Activated T-cell treated with anti-CD3 and anti-CD28 coated beads for 4 hours (primary cell): ENCODE data around the gene RAB22A.

Source experiments
- DNase-seq: peaks from one replicate; pipeline ENCODE4 v3.0.0-alpha.2; 2020

RAB22A gene, protein sequence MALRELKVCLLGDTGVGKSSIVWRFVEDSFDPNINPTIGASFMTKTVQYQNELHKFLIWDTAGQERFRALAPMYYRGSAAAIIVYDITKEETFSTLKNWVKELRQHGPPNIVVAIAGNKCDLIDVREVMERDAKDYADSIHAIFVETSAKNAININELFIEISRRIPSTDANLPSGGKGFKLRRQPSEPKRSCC

DNA sequence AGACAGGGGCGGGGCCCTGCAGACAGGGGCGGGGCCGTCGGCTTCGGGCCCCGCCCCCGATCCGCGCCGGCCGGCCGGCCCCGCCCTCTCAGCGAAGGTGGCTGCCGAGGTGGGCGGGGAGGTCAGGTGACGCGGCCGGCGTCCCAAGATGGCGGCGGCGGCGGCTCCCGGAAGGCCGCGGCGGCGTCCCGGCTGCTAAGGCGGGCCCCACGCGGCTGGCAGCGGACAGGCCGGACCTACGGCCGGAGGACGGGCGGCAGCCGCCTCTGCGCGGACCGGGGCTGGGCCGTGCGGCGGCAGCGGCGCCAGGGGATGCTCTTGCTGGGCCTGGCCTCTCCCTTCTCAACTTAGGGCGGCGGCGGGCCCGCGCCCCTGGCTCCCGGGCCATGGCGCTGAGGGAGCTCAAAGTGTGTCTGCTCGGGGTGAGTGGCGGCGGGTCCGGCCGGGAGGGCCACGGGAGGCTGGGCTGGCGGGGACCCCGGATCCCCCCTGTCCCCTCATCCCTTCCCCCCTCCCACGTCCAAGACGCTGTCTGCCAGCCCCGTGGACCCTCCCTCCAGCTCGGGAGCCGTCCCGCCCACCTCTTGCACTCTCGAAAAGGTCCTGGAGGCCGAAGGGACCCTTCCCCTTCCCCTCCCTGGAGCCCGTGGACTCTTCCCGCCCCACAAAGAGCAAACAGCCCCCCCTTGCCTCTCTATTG is at the start of gene RAB22A:
Gene RAB22A, plus strand, starts transcription at position 125 of the 700 bp plus-strand sequence. Its CDS starts 262 bp downstream, at position 387.
- DNase-seq, result peak; percentile 70

DNA sequence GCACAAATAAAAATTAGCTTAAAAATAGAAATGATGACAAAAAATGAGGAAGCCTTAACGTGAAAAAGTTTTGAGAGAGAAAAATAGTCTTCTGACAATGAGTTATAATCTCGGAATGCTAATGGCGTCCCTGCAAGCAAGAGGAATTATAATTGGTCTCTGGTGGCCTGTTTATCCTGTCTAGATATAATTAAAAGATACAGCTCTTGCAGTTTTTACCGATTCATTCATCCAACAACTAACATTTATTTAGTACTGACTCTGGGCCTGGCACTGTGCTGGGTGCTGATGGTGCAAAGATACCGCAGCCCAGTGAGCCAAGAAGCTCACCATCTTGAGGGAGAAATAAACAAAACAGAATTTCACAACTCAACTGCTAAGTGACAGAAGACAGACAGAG is 49.5 kb upstream of the RAB22A start:
- DNase-seq, result no peak

DNA sequence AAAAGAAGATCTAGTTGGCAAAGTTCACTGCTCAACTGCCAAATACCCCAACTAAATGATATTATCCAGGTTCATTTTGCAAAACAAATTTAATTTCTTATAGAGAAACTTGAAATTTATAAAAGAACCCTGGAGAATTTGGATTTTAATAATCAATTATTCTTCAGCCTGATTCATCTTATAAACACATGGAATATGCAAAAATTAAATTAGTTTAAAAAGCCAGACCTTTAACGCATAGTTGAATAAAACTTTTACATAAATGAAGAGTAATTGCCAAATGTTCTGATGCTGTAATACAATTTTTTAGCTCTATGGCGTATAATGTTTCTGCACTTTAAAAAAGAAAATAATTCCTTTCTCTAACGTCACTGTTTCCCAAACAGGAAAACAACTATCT is 47.9 kb upstream of the RAB22A start:
- DNase-seq, result no peak

DNA sequence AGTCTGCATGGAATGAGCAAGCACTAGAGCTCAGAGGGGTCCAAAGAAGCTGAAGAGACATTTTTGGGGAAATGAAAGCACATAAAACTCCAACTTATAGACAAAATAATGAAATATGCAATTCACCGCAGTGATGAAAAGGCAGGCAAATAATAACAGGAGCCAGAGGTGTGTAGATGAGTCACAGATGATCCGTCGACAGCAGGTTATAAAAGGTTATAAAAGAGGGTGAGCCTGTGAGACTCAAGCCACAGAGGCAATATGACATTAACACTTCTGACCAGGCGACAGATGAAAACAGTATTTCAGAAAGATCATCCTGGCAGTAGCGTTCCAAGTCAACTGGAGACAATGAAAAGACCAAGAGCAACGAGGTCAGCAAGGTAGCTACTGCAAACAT is 45.2 kb upstream of the RAB22A start:
- DNase-seq, result no peak

DNA sequence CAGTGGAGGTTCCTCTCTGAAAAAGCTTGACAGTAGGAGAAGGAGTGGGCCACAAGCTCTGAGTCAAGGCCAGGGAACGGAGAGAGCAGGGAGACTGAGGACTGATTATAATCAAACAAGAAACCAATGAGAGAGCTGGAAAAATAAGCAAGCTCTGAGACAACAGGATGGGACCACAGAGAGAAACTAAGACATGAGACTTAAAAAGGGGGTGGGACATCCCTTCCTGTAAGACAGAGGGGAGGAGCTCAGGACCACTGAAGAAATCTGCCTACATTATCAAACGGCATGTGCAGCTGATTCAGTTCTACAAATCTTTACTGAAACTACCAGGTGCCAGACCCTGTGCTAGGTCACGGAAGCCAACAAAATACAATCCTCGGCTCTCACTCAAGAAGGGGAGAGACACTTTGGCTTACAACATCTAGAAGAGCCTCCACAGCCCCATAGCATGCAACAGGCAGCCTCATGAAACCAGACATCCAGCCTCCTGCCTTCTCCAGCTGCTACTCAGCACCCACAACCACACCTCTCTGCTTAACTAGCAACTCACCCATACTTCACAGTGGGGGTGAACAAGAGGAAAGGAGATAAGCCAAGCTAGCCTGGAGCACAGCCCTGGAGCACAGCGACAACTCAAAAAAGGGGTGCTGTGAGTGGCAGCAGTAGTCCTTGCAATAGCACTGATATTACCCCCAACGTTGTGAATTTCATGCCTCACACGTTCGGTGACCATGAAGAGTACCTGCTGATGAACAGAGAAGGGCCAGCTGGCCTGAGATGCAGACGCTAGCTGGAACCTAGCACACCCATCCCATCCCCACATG is 41.9 kb upstream of the RAB22A start:
- no peak for DNase-seq

DNA sequence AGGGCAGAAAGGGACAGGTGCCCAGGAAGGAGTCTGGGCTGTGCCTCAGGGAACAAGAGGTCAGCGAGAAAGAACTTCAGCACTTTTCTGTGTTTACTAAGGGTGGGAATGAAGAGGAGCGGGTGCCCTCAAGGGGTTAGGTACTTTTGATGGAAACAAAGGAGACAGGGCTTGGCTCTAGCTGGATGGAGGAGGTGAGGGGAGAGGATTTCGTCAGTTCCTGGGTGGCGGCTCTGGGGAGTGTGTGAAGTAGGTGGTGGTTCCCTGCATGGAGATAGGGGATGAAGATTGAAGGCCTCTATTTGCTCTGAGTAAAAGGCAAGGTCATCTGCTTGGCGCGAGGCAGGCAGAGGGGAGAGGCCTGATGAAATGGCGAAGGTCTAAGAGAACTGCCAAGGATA is 41.1 kb upstream of the RAB22A start:
- DNase-seq, result no peak

DNA sequence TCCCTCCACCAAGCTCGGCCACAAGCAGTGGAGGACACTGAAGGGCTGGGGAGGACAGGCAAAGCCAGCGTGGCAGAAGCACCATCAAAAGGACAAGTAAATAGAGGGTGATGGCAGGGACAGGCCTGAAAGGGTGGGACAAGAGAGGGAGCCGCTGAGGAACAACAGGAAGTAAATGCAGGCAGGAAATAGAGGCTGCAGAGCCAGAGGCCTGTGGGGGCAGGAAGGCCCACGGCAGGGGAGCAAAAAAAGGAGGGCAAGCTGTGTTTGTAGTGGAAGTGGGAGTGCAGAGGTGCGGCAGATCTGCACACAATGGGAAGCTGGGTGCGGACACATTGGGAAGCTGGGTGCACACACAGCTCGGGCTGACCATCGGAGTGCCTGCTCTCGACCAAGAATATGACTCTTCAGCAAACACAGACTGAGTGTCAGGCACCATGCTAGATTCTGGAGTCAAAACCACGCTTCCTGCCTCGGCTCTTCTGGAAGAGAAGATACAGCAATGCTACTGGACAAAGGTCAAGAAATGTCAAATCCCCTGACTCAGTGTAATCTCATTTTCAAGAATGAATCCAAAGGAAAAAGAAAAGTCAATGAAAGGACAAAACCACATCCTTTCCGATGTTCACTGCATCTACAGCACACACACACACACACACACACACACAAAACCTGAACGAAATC is 40.4 kb upstream of the RAB22A start:
- no peak for DNase-seq

DNA sequence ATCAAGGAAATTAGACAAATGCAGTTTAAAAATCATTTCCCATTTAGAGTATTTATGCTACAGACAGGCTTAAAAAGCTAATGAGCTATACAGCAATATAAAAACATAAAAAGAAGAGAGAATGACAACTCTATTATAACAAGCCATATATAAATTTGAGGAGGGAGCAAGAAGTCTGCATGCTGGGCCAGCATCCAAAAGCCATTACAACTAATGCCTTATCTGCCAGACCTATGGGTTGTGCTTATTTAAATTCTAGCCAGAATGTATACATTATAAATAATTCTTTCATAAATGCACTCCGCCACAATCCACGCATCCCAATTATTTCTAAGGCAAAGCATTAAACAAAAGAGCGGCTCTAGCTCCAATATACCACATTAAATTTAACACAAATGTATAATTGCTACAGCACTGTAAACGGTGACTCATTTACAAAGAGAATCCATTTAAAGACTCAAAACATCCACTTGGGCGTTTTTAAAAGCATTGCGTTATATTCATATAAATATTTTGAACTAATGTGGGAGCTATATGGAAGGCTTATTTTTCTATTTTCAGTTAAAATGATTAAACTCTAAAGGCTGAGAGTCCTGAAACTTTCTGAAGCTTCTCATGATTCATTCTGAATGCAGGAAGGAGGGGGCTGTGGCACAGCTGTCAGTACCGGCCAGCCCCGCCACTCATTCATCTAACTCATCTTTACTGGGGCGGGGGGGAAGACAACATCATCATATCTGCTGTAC is 37.7 kb upstream of the RAB22A start:
- DNase-seq, result no peak

DNA sequence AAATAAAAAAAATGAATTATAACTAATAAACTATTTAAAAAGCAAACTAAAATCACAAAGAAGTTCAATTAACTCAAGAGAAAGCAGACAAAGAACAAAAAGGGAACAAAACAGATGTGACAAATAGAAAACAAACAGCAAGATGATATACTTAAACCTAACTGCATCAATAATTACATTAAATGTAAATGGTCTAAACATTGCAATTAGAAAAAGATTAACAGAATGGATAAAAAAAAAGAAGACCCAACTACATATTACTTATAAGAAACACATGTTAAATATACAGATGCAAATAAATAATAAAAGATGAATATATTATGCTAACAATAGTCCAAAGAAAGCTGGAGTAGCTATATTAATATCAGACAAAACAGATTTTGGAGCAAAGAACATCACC is 35.1 kb upstream of the RAB22A start:
- no peak for DNase-seq

DNA sequence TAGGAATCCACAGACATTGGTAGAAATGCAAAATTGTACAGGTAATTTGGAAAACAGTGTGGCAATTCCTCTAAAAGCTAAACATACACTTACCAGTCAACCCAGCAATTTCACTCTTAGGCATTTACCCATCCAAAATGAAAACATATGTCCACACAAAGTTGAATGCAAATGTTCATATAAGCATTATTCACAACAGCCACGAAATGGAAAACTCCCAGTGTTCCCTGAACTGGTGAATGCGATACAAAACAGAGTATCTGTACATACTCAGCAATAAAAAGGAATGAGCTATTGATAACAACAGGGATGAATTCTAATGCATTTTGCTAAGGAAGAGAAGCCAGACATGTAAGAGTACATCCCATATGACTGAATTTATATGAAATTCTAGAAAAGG is 32.4 kb upstream of the RAB22A start:
- no peak for DNase-seq

DNA sequence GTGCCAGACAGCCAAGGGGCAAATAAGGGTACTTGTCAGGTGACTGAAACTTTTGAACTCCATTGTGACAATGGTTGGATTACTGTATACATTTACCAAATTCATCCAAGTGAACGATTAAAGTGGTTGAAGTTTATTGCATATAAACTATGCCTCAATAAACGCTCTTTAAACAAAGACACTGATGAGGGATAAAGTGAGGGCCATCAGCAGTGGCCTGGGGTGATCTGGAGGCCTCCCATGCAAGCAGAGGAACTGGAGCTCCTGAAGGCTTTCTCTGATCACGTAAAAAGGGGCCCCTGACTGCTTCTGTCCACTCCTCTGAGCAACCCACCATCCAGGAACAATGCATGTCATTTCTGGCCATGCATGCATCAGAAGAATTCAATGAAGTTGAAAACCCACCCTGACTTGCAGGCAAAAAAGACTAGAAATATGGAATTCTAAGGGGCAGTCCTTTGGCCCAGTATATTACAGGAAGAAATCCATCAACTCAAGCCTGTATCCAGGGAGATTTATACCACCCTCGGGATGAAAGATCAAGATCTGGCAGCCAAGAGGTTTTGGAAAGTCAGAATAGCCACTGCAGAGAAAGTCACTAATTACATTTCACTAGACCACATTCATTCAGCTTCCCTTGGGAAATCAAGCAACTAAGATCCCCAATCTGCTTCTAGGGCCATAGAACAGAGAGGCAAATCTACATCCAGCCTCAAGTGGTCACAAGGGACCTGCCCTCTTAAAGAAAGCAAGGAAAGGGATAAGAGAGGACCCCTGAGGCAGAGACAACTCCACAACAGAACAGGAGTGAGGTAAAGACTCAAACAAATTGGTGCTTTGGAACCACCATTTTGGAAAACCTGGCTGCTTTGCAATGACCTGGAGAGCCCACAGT is 31.7 kb upstream of the RAB22A start:
- no peak for DNase-seq

DNA sequence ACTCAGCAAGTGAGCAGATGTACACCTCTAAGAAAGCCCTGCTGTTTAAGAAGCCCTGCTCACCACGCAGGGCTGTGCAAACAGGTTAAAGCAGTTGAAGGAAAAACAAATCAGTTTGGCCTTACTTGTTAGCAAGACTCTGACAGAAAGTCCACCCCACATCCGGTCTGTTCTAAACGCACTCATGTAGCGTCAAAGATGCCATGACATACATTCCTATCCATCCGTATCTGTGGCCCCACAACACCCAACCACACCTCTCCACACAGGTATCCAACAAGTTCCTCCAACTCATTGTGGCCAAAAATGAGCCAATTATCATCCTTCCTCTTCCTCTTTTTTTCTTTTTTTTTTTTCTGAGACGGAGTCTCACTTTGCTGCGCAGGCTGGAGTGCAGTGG is 22.8 kb upstream of the RAB22A start:
- no peak for DNase-seq

DNA sequence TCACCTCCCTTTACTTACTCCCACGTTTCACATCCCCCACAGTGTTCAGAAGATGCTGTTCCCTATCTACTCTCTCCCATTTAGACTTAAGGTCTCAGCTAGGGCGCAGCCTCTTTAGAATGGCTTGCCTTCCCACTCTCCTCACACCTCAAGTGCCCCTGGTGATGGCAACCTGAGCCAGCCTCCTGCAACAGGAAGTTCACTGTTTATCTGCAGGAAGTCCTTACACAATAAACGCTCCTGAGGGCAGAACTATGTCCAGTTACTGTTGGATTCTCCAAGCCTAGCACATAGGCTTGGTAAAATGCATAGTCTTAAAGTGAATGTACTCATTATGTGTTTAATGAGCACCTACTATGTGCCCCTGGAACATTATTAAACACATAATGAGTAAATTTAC is 21.9 kb upstream of the RAB22A start:
- DNase-seq, result no peak

DNA sequence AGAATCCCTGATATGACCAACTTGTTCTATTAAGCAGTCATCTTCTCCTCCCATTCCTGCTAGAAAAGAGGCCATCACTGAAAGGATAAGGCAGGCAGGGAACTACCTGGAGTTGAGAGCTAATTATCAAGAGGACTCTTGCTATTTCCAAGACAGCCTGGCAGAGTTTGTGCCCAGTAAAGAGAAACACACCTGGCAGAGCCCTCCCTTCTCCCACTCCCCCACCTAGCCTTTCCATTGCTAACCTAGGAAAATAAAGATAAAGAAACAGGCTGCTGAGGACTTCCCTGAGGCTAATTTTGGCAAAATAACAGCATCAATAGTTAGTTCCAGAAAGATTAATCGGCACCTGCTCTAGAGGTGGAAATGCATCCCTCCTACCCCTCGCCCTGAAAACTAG is 20.4 kb upstream of the RAB22A start:
- DNase-seq, result no peak

DNA sequence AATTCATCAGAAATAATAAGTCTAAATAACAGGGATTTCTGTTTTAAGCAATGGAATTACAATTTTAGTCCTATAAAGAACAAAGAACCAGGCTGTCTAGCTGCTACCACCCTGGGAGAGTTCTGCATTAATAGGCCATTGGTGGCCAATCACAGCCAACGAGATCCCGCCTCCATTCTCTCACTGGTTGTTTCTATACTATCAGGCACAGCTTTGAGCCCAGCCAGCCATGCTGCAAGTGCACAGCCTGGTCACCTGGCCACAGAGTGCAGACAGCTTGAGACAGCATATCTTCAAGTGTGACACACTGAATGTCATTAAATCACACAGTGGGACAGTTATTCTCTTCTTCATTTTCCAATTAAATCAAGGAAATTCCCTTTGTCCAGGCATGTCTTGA is 16.1 kb upstream of the RAB22A start:
- no peak for DNase-seq

DNA sequence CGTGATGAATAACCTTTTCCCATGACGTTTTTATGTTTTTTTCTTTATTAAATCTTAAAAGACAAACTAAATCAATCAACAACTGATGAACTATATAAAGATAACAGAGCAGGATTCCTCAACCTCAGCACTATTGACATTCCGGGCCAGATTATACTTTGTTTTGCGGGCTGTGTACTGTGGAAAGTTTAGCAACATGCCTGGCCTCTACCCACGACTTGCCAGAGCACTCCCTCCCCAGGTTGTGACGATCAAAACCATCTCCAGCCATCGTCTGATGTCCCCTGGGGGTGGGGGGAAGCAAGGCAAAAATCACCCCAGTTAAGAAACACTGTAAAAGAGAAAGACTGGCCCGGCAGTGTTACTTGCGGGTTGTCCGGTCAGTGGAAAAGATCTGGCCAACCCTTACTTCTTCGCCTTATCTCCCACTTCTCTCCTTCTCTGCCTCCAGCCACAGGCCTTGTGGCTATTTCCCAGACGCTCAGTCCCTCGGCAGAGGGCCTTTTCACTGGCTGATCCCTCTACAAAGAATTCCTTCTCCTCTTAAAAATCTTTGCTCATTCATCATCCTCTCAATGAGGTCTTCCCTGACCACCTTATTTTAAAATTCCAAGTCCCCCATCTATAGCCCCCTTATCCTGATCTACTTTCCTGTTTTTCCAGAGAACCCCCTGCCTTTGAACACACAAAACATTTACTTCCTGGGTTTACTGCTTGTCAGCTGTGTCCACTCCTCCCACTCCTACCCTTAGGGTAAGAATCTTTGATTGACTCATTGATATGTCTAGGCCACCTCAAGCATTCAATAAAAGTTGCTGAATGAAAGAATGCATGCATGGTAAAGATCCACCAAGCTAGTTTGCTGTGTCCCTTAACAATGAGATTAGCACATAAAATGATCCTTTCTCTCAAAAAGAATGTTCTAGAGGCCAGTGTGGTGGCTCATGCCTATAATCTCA is 14.7 kb upstream of the RAB22A start:
- no peak for DNase-seq

DNA sequence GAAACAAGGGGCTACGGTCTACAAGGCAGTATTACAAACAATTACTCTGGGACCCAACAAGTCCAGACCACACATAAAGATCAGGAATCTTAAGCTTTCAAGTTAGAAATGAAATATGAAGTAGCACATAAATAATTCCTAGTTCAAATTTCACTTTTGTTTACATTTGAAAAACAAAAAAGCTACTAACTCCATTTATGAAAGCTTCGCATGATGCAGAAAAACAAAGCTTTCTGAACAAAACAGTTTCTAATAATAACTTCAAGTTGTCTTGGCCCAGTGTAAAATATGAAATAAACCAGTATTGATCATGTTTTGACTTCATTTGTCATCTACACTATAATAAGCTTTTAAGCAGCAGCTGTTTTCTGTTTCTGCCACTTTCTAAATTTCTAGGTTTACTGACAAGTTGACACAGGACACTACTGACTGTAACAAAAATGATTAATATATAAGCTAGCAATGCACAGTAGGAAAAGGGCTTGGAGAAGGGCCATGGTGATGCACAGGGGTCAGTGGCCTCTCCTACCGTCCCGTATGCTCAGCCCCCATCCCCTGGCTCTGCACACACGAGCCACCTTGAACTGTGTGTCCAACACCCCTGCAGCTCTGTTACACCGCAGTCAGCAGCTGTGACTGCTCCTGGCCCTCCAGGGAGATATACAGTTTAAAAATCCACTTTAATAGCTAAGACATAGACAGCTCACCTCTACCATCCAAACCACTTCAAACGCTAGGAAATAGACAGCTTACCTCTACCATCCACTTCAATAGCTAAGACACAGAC is 13.3 kb upstream of the RAB22A start:
- DNase-seq, result no peak

DNA sequence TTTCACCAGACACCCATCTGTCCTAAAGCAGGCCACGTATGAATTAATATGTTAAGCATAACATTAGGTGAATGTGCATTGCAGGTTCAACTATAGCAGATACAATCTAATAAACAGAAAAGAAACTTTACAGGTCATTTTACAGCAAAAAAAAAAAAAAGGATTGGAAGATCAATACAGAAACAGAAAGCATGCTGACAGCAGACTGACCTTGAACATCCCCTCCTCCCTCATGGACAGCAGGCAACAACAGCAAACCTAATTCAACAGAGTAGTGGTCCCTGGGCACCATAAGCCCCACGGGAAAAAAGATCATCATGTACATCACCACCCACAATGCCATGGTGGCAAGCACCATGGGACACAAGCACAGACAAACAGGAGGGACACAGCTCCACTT is 12.1 kb upstream of the RAB22A start:
- no peak for DNase-seq

DNA sequence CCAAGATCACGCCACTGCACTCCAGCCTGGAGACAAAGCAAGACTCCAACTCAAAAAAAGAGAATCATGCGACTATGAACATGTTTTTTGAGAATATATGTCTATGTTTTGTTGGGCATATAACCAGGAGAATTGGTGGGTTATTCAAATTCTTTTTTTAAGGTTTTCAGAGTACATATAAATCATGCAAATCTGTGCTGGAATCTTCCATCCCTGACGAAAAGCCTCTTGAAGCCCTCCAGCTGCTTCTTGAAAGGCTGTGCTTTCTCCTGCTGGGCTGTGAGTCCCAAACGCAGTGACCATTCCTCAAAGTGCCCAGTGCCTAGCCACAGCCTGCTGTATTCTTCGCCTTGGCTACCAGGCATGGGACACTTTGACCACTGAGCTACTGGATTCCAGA is 9.2 kb upstream of the RAB22A start:
- DNase-seq, result no peak

DNA sequence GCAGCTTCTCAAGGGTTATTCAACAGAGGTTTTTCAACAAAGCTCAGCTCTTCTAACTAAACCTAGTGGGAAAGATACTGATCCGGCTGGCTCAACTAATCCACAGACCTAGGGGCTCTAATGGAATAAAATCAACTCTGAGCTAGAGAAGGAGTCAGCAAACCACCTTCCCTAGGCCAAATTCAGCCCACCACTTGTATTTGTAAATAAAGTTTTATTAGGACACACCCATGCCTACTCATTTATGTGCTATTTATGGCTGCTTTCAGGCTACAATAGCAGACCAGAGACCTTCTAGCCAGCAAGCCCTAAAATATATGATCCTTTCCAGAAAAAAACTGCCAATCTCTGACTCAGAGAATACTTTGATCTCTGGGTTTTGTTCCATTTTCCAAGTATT is 6.0 kb upstream of the RAB22A start:
- no peak for DNase-seq
